ENCODE measurements around the gene KLC3.
A peak's percentile ranks its signal among the peaks of the same experiment; 100 is the strongest.

Gene KLC3

GRCh38 chr19:45348367-45349125, 8.0 kb downstream of the KLC3 start:
- DNase-seq, result no peak

GRCh38 chr19:45349126-45349415, 8.5 kb downstream of the KLC3 start:
- DNase-seq, result no peak

GRCh38 chr19:45349430-45349941, 8.9 kb downstream of the KLC3 start:
- no peak for DNase-seq

DNA sequence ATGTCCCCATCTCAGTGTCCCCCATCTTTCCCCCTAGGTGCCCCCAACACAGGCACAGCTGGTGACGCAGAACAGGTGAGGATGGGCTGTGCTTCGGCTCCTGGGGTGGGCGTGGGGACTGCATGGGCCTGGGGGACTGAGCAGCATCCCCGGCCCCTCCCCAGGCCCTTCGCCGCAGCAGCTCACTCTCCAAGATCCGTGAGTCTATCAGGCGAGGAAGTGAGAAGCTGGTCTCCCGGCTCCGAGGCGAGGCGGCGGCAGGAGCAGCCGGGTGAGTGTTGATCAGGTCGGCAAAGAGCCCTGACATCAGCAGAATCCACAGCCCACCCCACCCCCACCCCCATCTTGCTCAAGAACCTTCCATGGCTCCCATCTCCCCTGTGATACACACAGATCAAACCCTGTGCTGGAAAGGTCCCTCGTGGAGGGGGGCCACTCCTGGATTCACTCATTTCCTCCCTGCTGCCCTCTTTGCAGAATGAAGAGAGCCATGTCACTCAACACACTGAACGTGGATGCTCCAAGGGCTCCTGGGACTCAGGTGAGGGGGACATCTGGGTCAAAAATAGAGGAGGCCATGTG, 10.0 kb downstream of the KLC3 start:
- no peak for DNase-seq

DNA sequence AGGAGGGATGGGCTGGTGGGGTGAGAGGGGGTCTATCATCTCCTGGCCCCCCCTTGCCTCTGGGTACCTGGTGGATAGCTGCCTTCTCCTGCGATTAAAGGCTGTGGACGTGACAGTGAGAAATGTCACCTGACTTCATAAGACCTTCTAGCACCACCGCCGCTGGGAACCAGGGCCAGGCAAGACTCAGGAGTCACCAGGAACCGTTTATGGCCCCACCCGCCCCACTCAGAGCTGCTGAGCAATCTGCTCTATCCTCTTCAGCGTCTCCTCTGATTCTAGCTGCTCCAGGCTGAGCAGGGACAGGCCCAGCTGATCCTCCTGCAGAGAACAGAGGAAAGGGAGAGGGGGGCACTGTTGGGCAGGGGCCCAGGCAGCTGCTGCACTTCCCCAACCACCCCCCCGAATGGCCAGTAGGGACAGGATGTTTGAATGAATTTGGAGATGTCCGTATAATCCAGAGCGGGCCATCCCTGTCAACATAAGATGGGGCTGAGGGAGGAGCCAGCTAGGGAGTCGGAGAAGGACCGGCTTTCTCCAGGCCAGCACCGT, 10.9 kb downstream of the KLC3 start:
- DNase-seq, result no peak

DNA sequence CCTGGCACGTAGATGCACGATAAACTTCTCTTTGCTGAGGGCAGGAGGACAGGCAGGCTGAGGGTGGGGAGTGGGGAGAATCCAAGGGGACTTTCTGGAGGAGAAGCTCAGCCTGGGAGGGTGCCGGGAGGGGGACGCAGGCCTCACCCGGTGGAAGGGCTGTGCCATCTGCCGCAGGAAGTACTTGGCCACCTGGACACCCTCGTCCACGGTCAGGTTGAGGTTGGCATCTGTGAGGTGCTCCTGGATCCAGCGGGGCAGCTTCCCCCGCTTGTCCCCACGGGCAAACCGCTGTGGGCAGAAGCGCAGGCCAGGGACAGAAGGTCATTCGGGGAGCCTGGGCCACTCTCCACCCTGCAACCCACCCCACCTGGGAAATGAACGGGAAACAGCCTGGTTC, 11.5 kb downstream of the KLC3 start:
- no peak for DNase-seq

DNA sequence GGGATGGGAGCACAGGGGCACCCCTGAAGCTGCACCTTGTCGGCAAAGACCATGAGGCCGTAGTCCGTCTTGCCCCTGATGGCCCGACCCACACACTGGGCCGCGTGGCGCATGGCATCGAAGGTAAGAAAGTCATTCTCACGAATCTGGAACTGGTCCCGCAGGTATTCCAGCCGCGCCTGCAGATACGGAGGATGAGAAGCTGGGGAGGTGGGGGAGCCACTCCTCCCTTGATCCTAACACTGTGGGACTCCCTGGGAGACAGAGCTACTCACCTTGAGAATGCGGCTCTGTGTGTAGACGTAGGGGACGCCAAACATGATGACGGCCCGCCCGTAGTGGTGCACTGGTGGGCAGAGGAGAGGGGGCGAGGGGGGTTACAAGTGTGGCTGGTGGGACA, 11.9 kb downstream of the KLC3 start:
- DNase-seq, result no peak

GRCh38 chr19:45352914-45353796, 12.6 kb downstream of the KLC3 start:
- no peak for DNase-seq

GRCh38 chr19:45354241-45354842, 13.8 kb downstream of the KLC3 start:
- DNase-seq, result peak in 3 of 56 donors; percentile 5 to 18 (median 8)

- no peak for DNase-seq
Observed at GRCh38 chr19:45355402-45355801, 14.9 kb downstream of the KLC3 start.

DNA sequence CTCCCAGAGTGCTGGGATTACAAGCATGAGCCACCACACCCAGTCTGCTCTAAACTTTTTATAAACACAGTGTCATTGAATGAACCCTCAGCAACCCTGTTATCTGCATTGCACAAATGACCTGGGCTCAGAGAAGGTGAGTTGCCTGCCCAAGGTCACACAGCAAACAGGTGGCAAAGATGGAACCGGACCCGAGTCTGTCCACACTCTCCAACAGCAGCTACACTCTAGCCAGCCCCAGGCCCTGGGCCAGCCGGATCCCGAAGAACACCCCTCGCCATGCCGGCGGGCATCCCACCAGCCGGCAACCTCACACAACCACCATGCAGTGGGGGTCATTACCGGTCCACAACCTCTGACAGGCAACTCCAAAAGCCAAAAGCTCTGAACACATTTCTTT, 15.4 kb downstream of the KLC3 start:
- no peak for DNase-seq

DNA sequence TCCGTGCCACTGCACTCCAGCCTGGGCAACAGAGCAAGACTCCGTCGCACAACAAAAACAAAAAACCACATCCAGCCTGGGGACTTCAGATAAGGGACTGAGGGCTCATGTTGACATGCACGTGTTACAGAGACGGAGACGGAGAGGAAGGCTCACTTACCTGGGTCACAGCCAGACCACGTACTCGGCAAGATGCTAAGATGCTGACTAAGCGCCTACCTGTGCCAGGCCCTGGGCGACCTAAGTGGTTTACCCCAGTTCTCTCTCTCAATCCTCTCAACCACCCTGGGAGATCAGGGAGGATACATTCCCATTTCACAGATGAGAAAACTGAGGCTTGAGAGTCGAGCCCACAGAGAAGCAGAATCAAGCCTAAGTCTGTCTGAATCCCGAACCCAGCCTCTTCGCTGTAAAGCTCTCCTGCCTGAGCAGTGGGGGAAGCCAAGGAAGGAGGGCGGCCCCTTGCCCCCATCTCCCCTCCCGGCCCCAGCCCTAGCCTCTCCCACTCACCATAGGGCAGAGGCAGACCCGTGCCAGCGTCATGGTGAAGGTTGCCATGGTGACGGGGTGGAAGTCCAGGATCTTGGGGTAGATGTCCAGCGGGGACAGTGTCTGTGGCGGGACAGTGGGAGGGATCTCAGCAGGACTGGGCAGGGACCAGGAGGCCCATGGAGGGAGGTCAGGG, 16.4 kb downstream of the KLC3 start:
- DNase-seq, result no peak

DNA sequence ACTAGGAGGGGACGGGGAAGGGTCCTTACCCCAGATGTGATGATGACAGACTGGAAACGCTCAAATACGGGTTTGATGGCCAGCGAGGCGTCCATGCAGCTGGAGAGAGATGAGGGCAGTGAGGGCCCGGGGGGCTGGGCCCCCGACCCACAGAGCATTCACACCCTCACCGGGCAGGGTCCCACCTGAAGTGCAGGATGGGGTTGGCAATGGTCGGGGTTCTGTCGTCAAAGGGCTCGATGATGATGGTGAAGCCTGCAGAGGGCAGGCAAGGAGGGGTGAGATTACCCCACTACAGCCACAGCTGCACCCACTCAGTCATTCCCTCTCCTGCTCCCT, 16.9 kb downstream of the KLC3 start:
- no peak for DNase-seq

GRCh38 chr19:45358213-45358792, 17.8 kb downstream of the KLC3 start:
- no peak for DNase-seq

DNA sequence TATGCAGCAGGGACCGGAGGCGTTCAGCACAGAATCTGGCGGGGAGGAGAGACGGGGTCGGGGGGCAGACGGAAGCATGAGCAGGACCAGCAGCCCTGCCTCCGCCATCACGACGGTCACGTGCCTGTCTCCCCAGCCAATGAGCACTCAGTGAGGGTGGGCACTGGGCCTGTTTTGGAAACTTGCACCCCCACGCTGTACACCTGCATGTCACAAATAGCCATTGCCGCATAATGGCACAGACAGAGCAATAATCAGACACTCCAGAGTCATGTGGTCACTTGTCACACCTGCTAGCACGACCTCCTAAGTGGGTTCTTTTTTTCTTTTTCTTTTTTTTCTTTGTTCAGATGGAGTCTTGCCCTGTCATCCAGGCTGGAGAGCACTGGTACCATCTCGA, 21.1 kb downstream of the KLC3 start:
- DNase-seq, result no peak

DNA sequence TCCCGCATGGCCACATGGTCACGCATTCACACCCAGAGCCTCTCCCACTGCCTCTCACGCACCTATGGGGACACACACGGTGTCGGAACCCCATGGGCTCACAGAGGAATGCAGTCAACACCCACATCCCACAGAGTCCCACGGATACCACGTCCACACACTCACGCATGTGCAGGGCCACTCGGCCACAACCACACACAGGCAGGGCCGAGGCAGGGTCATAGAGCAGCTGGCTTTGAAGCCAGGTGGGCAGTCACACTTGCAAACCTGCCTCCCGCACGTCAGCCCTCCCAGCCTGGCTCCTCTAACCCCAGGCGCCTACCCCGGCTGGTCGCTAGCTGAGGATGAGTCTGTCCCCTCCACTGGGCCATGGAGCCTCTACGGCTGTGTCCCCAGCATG, 21.7 kb downstream of the KLC3 start:
- DNase-seq, result no peak

DNA sequence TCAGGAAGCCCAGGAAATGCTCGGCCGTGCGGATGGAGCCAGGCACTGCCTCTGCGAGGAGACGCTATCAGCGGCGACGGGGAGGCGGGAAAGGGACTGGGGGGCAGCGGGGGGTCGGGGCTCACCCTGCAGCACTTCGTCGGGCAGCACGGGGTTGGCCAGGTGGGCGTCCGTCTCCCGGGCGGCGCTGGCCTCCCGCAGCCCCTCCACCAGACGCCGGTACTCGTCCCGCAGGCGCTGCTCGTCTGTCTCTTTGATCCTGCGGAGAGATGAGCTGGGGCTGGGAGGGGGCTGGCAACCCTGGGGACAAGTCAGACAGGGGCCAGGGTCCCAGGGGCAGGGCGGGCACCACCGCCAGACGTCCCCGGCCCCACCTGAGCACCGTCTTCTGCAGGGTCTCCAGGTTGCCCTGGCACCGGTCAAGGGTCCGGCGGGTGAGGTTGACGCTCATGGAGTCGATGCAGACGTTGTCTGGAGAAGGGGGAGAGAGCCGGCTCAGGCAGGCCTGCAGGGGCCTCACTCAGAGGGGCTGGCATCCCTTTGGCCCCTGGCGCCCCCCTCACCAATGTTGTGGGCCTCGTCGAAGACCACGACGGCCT, 23.4 kb downstream of the KLC3 start:
- no peak for DNase-seq

DNA sequence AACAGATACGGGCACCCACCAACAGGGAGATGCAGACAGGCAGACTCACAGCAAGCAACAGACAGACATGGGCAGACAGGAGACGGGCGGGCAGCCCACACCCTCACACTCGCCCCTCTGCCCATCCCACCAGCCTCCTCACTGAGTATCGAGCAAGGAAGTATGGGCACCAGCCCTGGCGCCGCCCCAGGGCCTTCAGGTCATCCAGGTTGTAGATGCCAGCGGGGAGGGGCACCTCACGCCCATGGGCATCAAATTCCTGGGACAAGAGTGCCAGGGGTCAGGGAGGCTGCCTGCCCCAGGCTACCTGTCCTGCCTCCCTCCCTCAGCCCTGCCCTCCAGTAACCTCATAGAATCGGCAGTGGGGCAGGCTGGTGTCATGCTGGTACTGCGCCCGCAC, 24.1 kb downstream of the KLC3 start:
- no peak for DNase-seq

DNA sequence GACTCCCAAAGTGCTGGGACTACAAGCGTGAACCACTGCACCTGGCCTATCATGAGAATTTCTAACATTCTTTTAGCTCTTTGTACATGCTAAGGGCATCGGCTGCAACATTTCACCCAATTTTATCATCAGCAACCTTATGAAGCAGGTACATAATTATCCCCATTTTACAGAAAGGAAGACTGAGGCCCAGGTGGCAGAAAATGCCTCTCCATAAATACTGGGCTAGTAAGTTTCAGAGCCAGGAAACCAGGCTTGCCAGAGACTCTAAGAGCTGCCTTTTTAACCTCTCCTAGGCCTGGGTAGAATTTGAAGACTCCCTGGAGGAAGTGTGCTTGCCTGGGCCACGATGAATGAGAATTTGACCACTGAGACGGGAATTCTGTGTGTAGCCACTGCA, 27.6 kb downstream of the KLC3 start:
- DNase-seq, result no peak

- DNase-seq, result no peak
Observed at GRCh38 chr19:45368737-45369340, 28.3 kb downstream of the KLC3 start.
